Kidney epithelial cell (primary cell): ENCODE data around the gene CARM1. TPM values are rescaled to one million over a fixed set of nuclear protein-coding genes. Genes with fewer than 3 reads are reported as not detected.
"Not testable (repeated sequence)": the region's sequence is repeated elsewhere in the genome, so short reads cannot be mapped to it uniquely, and the experiment has no call there.

Source experiments
- DNase-seq: peaks from one replicate; pipeline ENCODE4 v3.0.0-alpha.2; 2010; ENCODE audit warnings: low read depth
- H3K27me3 ChIP-seq: 2 replicates; pipeline ENCODE4 v1.6.0; 2011; ENCODE audit warnings: low read length; ENCODE audit not compliant: control insufficient read depth, insufficient read depth
- H3K36me3 ChIP-seq: 2 replicates; pipeline ENCODE4 v1.5.1; 2011; ENCODE audit warnings: low read length; ENCODE audit not compliant: control insufficient read depth, insufficient read depth
- H3K4me3 ChIP-seq: 2 replicates; pipeline ENCODE4 v1.5.1; 2011; ENCODE audit warnings: low read depth, mild to moderate bottlenecking, control low read depth, low read length
- total RNA-seq: library from RNA; depleted of rRNA; stranded (reverse); fragments of >200 nt; gene quantifications from 2 replicates; pipeline ENCODE4 v1.2.3, GENCODE V29; 2015
- TF ChIP-seq, protein P1 (sequence below): IDR thresholded peaks from 2 replicates; pipeline ENCODE4 v1.5.1; 2011; ENCODE audit warnings: mild to moderate bottlenecking, moderate library complexity, low read length, control low read depth, inconsistent platforms; ENCODE audit not compliant: insufficient read depth, poor library complexity, severe bottlenecking

CARM1 gene
- total RNA-seq, 1 donor from 2014 or later: 36.2 TPM

DNA sequence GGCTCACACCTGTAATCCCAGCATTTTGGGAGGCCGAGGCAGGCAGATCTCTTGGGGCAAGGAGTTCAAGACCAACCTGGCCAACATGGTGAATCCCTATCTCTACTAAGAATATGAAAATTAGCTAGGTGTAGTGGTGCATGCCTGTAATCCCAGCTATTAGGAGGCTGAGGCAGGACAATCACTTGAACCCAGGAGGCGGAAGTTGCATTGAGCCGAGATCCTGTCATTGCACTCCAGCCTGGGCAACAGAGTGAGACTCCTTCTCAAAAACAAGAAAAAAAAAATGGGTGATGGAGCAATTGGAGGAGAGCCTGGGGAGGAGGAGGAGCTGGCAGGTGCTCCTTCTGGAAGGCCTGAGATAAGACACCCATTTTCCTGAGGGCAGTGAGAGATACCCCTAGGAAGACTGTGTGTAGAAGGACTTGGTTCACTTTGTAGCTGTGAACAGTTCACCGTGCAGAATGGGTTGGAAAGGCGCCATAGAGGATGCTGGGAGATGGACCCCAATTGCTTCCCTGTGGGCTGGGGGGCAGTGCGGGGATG is 8.7 kb upstream of the CARM1 start:
- Histone ChIP-seq H3K36me3 (no peaks in the 10 kb centered on the region), H3K27me3 (no peaks in the 10 kb centered on the region), H3K4me3 (no peak overlapping the region)
- DNase-seq: no peak
- TF ChIP-seq, protein P1, sequence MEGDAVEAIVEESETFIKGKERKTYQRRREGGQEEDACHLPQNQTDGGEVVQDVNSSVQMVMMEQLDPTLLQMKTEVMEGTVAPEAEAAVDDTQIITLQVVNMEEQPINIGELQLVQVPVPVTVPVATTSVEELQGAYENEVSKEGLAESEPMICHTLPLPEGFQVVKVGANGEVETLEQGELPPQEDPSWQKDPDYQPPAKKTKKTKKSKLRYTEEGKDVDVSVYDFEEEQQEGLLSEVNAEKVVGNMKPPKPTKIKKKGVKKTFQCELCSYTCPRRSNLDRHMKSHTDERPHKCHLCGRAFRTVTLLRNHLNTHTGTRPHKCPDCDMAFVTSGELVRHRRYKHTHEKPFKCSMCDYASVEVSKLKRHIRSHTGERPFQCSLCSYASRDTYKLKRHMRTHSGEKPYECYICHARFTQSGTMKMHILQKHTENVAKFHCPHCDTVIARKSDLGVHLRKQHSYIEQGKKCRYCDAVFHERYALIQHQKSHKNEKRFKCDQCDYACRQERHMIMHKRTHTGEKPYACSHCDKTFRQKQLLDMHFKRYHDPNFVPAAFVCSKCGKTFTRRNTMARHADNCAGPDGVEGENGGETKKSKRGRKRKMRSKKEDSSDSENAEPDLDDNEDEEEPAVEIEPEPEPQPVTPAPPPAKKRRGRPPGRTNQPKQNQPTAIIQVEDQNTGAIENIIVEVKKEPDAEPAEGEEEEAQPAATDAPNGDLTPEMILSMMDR: no peak

GRCh38 chr19:10863107-10863717 is 8.1 kb upstream of the CARM1 start:
- TF ChIP-seq, protein P1: no peak
- DNase-seq: peak; percentile 38
- Histone ChIP-seq H3K27me3 (no peaks in the 10 kb centered on the region), H3K36me3 (no peaks in the 10 kb centered on the region), H3K4me3 (no peak overlapping the region)

GRCh38 chr19:10864538-10864899 is 6.8 kb upstream of the CARM1 start:
- H3K27me3 ChIP-seq: no peaks in the 10 kb centered on the region
- TF ChIP-seq, protein P1: peak; percentile 97
- H3K36me3 ChIP-seq: no peaks in the 10 kb centered on the region
- H3K4me3 ChIP-seq: no peak overlapping the region
- no peak for DNase-seq

DNA sequence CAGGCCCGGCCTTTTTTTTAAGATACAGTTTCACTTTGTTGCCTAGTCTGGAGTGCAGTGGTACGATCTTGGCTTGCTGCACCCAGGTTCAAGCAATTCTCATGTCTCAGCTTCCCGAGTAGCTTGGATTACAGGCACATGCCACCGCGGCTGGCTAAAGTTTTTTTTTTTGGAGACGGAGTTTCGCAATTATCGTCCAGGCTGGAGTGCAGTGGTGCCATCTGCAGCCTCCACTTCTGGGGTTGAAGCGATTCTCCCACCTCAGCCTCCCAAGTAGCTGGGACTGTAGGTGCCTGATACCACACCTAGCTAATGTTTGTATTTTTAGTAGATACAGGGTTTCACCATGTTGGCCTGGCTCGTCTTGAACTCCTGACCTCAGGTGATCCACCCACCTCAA is 4.9 kb upstream of the CARM1 start:
- Histone ChIP-seq H3K27me3 (no peaks in the 10 kb centered on the region), H3K36me3 (no peaks in the 10 kb centered on the region), H3K4me3 (no peak overlapping the region)
- DNase-seq: no peak
- TF ChIP-seq, protein P1: no peak

GRCh38 chr19:10868872-10869547 is 2.3 kb upstream of the CARM1 start:
- no peak overlapping the region for H3K4me3 ChIP-seq
- TF ChIP-seq, protein P1: no peak
- no peaks in the 10 kb centered on the region for H3K27me3 ChIP-seq
- H3K36me3 ChIP-seq: no peaks in the 10 kb centered on the region
- DNase-seq: no peak

DNA sequence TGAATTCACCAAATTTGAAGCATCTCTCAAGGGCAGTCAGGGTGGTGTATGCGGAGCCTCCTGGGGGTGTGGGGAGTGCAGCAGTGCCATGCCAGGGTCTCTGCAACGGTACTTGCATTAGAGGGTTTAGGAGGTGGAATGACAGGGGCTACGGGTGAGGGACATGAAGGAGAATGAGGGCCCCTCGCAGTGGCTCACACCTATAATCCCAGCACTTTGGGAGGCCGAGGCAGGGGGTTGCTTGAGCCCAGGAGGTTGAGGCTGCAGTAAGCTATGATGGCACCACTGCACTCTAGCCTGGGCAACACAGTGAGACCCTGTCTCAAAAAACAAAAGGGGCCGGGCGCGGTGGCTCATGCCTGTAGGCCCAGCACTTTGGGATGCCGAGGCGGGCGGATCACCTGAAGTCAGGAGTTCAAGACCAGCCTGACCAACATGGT is 1.5 kb upstream of the CARM1 start:
- not testable (repeated sequence) for H3K36me3 ChIP-seq, H3K27me3 ChIP-seq, H3K4me3 ChIP-seq, DNase-seq
